Stimulated activated CD4-positive, alpha-beta T cell treated with anti-CD3 and anti-CD28 coated beads, Interleukin-12 subunit alpha, Interleukin-12 subunit beta, amount 100 ng/mL, for 48 hours (primary cell): ENCODE results near the gene DNAH9.

Experiments used
- DNase-seq, 3 donors: peaks; one replicate each; pipeline ENCODE4 v3.0.0-alpha.2; 2020; ENCODE audit warnings: low read depth in 2 of 3, low spot score in 1 of 3

The DNAH9 gene

DNA sequence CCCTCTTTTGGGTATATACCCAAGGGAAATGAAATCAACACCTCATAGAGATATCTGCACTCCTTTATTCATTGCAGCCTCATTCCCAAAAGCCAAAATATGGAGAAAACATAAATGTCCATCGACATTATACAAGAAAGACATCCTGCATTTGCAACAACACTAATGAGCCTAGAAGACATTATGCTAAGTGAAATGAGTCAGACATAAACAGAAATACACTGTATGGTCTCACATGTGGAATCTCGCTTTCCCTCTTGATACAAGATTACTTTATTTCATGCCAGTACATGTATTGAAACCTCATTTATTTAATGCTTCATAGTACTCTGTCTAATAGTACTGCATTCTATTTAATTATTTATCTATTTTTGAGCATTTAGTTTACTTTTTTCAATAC is 241.8 kb downstream of the DNAH9 start:
- DNase-seq = no peak

GRCh38 chr17:11840831-11841230 is 242.6 kb downstream of the DNAH9 start:
- no peak for DNase-seq

DNA sequence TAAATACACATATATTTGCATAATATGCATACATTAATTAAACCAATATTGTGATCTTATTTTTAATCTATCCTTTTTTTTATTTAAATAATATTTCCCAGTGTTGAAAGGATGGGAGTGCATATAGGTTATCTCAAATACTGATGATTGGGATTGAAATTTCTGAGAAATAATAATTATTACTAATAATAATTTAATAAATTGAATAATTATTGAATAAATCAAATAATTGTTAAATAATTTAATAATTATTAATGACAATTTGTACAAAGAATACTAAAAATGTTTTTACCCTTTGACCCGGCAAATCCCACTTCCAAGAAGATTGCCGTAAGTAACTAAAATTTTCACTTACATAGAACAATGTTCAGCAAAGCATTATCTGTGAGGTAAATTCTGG is 250.1 kb downstream of the DNAH9 start:
- no peak for DNase-seq

DNA sequence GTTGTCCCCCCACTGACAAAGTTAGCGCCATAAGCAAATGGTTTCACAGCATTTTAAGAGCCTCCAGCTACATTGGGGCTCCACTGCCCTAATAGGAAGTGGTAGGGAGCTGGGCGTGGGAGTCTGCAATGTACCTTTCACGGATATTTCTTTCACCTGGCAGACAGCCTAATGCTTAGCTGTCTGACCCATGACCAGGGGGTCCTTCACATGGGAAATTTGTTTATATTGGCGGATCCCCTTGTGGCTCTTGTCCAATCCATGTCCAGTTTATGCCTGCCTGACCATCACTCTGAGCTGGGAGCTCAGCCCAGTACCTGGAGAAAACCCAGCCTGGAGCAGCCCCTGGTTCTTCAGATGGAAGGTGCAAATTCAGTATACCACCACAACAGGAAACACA is 254.0 kb downstream of the DNAH9 start:
- no peak for DNase-seq

DNA sequence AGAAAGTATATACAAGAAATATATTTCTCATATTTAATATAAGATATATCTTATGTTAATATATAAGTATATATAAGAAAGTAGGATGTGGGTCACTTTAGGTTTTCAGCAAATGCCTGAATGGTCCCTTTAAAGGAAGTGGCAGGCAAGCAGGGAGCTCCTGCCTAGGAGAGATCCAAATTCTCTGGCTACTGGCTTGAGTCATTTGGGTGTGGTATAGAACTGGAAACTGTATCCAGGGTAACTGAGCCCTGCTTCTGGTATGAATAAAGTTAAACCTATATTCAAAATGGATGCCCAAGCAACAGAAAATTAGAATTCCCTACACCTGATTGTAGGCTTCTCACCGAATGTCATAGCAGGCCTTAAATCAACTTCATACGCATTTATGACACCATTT is 254.6 kb downstream of the DNAH9 start:
- no peak for DNase-seq

DNA sequence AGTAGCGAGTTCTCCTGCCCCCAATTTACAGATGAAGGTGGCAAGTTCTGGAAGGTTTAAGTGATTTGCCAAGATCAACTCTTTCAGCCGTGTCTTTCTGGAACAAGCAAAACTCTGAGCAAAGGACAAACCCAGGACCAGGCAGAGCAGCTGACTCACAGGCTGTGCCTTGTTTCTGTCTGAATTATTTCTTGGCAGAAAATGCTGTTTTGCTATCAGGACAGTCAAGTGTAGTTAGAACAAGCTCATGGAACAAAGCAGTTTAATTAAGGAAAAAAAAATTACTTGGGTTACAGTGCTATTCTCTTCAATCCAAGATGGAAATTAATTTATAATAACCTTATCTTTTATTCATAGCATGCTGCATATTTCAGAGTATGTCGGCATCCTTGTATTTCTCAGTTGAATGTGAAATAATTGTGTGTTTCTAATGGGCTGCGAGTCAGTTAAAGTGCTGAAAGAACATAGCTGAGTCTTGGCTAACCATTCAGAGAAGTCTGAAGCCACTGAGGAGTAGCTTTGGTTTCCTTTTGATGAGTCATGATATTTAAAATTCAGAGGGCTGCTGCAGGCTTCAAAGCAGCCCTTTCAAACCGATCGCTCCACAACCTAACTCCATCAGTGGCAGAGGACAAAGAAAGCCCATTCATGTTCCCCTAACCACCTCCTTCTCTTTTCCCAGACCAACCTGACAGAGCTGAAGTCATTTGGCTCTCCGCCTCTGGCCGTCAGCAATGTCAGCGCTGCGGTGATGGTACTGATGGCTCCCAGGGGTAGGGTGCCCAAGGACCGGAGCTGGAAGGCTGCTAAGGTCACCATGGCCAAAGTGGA is 255.3 kb downstream of the DNAH9 start:
- no peak for DNase-seq

DNA sequence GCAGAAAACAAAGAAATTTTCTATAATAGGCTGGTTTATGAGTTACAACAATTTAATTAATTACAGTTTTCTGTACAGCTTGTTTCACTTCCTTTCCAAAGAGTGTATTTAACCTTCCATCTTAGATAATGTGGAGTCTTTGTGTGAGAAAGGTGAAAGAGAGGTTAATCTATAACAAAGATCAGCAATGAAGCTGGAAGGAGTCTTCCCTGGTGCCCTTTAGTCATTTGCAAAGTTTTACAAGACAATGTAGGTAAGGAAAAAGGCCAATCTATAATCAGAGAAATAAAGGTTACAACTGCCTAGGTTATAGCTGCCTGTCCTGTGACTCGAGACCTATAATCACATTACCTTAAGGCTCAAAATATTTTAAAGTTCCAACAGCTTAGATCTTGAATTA is 257.0 kb downstream of the DNAH9 start:
- DNase-seq = no peak

GRCh38 chr17:11857006-11857405 is 258.7 kb downstream of the DNAH9 start:
- DNase-seq = no peak

- no peak for DNase-seq
These were observed 271.6 kb downstream of the DNAH9 start for GRCh38 chr17:11869680-11870394.

GRCh38 chr17:11871773-11872172 is 273.5 kb downstream of the DNAH9 start:
- no peak for DNase-seq

DNA sequence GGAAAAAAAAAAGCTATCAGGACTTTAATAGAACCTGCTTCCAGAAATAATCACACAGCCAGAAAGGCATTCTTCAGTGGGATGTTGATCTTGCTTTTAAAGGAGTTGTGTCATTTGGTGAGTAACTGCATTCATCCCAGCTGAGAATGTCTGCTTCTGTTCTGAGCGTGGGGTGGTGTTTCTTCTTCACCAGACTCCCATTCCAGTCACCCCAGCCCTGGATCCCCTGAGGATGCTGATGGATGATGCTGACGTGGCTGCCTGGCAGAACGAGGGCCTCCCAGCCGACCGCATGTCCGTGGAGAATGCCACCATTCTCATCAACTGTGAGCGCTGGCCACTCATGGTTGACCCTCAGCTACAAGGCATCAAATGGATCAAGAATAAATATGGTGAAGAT is 276.5 kb downstream of the DNAH9 start:
- DNase-seq = no peak

GRCh38 chr17:11880714-11881113 is 282.4 kb downstream of the DNAH9 start:
- no peak for DNase-seq

GRCh38 chr17:11882716-11883115 is 284.4 kb downstream of the DNAH9 start:
- no peak for DNase-seq

- DNase-seq = no peak
These were observed 286.8 kb downstream of the DNAH9 start for GRCh38 chr17:11885051-11885450.

DNA sequence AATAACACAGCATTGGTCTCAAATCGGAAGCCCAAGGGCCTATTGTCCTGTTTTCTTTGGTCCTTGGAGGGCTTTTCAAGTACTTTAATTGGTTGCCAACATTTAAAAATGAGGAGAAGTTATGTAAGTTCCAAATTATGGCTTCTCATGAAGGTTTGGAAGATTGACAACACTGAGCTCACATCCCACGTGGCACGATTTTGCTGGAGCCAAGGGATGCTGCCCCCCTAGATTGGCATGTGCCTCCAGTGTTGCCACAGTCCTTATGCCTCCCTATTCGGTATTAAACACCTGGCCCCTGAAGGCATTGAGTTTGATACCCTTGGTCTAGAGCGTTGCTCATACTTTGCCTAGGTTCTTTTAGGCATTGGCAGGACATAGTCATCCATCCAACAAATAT is 291.0 kb downstream of the DNAH9 start:
- no peak for DNase-seq

- no peak for DNase-seq
These were observed 295.6 kb downstream of the DNAH9 start for GRCh38 chr17:11893862-11894261.

GRCh38 chr17:11896199-11896598 is 297.9 kb downstream of the DNAH9 start:
- no peak for DNase-seq

DNA sequence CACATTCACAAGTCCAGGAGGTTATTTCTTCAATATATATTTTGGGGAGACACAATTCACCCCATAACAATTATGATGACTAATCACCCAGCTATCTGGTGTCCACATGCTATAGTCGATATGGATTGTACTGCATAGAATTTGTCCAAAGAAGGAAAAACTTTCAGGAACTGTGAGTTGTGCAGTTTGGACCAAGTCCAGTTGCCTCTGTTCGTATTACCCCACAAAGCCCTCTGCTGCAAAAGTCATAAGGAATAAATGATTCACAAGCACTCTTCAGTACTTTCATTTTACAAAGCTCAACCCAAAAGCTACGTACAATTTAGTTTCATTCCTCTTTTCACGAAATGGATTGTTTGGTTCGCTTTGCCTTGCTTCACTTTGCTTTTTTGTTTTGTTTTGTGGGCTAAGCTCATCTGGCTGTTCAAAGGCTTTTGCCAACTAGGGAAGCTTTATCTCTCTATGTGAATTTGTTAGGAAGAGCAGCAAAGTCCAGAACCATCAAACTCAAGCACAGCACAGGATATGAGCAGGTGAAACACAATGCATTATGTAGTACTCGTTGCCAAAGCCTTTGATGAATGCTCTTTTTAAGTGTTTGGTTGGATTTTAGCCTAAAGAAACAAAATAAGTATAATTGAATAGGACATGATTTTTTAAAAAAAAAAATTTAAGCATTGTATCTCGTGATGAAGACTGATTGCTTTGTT is 300.4 kb downstream of the DNAH9 start:
- DNase-seq = no peak

- DNase-seq = no peak
These were observed 301.3 kb downstream of the DNAH9 start for GRCh38 chr17:11899537-11899942.

- DNase-seq = no peak
These were observed 301.8 kb downstream of the DNAH9 start for GRCh38 chr17:11900041-11900476.

DNA sequence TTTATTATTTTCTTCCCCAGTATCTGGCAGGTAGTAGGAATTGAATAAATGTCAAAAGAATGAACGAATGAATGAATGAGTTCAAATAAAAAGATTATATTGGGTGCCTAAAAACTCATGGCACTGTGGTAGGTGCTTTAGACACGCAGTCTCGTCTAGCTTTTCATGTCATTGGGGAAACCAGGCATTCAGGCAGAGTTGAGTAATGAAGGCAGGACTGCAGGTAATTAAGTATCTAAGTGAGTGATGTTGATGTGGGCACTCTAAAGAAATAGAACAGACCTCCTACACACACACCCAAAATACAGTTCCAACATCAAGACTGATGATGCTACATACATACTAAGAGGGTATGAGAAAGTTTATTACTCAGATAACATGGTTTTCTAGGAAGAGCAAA is 302.4 kb downstream of the DNAH9 start:
- DNase-seq = no peak

- no peak for DNase-seq
These were observed 303.7 kb downstream of the DNAH9 start for GRCh38 chr17:11901931-11902330.
